NT2/D1 (cell line): ENCODE measurements around the gene TMEM38A.

Experiments
- DNase-seq: peaks from one replicate; pipeline ENCODE4 v3.0.0-alpha.2; 2011; ENCODE audit warnings: low read depth, low spot score
- H3K27me3 ChIP-seq: 2 replicates; pipeline ENCODE4 v1.6.0; 2011; ENCODE audit warnings: mild to moderate bottlenecking; ENCODE audit not compliant: insufficient read length, insufficient read depth
- H3K36me3 ChIP-seq: 2 replicates; pipeline ENCODE4 v1.6.1; 2011; ENCODE audit warnings: mild to moderate bottlenecking, low read length, mixed read lengths; ENCODE audit not compliant: insufficient read depth, insufficient read length
- H3K4me1 ChIP-seq: 2 replicates; pipeline ENCODE4 v1.5.1; 2011; ENCODE audit not compliant: insufficient read depth, insufficient read length
- H3K4me3 ChIP-seq: 2 replicates; pipeline ENCODE4 v1.5.1; 2011; ENCODE audit warnings: low read depth; ENCODE audit not compliant: insufficient read length
- H3K9ac ChIP-seq: 2 replicates; pipeline ENCODE4 v1.6.0; 2011; ENCODE audit warnings: low read depth; ENCODE audit not compliant: insufficient read length
- H3K9me3 ChIP-seq: 2 replicates; pipeline ENCODE4 v1.5.1; 2011; ENCODE audit warnings: mild to moderate bottlenecking, low read length; ENCODE audit not compliant: insufficient read depth
- SUZ12 ChIP-seq: IDR thresholded peaks from 2 replicates; pipeline ENCODE4 v1.6.1; 2011; ENCODE audit not compliant: insufficient read length, insufficient read depth; ENCODE audit errors: extremely low read depth
- YY1 ChIP-seq: IDR thresholded peaks from 2 replicates; pipeline ENCODE4 v1.6.1; 2011; ENCODE audit not compliant: insufficient read length, insufficient read depth
- ZNF274 ChIP-seq: IDR thresholded peaks from 2 replicates; pipeline ENCODE4 v1.6.1; 2011; ENCODE audit warnings: mild to moderate bottlenecking, low read depth, low read length

TMEM38A gene

DNA sequence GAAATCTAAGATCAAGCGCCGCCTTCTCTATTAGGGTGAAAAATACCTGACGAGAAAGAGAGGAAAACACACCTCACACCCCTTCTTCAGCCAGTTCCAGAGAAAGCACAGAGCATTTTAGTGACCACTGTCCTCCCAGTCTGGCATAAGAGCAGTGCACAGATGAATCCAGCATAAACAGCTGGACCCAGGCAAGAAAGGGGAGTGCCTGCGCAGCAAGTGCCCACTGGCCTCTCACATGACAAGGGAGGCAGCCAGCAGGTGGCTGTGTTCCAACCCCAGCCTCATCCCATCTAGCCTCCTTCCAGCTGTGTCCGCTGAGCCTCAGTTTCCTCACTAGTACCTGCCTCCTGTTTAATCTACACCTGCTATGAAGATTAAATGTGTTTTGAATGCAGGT is 40.9 kb upstream of the TMEM38A start:
- no peak for DNase-seq
- peaks cover 45% of the 10 kb centered on the region for H3K36me3 ChIP-seq
- H3K27me3 ChIP-seq, result no peaks in the 10 kb centered on the region
- H3K9ac ChIP-seq, result no peak overlapping the region
- no peaks in the 10 kb centered on the region for H3K9me3 ChIP-seq
- TF ChIP-seq ZNF274, result no peak
- TF ChIP-seq SUZ12, result no peak
- TF ChIP-seq YY1, result no peak
- H3K4me1 ChIP-seq, result peaks cover 35% of the 10 kb centered on the region
- no peak overlapping the region for H3K4me3 ChIP-seq

GRCh38 chr19:16620584-16620983 is 40.4 kb upstream of the TMEM38A start:
- Histone ChIP-seq H3K4me3 (no peak overlapping the region), H3K9me3 (no peaks in the 10 kb centered on the region)

GRCh38 chr19:16621165-16621800 is 39.7 kb upstream of the TMEM38A start:
- Histone ChIP-seq H3K36me3 (peaks cover 51% of the 10 kb centered on the region), H3K4me3 (no peak overlapping the region), H3K9ac (no peak overlapping the region), H3K9me3 (no peaks in the 10 kb centered on the region), H3K27me3 (no peaks in the 10 kb centered on the region), H3K4me1 (peaks cover 32% of the 10 kb centered on the region)
- no peak for TF ChIP-seq ZNF274
- TF ChIP-seq YY1, result no peak
- TF ChIP-seq SUZ12, result no peak
- DNase-seq, result no peak

More at GRCh38 chr19:16620584-16620983, 40.4 kb upstream of the TMEM38A start:
- Histone ChIP-seq H3K9ac (no peak overlapping the region), H3K36me3 (peaks cover 50% of the 10 kb centered on the region), H3K4me1 (peaks cover 34% of the 10 kb centered on the region), H3K27me3 (no peaks in the 10 kb centered on the region)
- no peak for DNase-seq
- no peak for TF ChIP-seq YY1
- no peak for TF ChIP-seq ZNF274
- TF ChIP-seq SUZ12, result no peak

- Histone ChIP-seq H3K36me3 (peaks cover 50% of the 10 kb centered on the region), H3K27me3 (no peaks in the 10 kb centered on the region), H3K9me3 (no peaks in the 10 kb centered on the region), H3K9ac (no peak overlapping the region), H3K4me1 (peaks cover 21% of the 10 kb centered on the region), H3K4me3 (no peak overlapping the region)
- DNase-seq, result no peak
- TF ChIP-seq ZNF274 (no peak), YY1 (no peak), SUZ12 (no peak)
Observed at GRCh38 chr19:16623066-16623465, 37.9 kb upstream of the TMEM38A start.

DNA sequence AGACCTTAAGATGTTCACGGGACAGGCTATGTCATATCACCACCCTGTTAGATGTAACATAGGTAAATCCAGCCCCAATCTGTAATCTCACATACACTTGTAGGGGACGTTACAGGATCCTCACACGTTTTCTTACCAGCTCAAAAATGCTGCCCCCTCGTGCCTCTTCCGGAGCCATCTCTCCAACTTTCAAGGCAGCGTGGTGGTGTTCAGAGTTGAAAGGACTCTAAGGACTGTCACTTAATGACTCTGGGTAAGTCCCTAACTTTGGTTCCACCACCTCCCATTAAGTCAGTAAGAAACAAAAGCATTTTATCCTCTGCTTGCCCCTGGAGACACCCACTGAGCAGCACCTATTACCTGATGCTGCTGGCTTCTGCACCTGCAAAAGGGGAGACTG is 37.4 kb upstream of the TMEM38A start:
- H3K36me3 ChIP-seq, result peaks cover 46% of the 10 kb centered on the region
- H3K9ac ChIP-seq, result no peak overlapping the region
- DNase-seq, result no peak
- no peaks in the 10 kb centered on the region for H3K27me3 ChIP-seq
- no peaks in the 10 kb centered on the region for H3K9me3 ChIP-seq
- TF ChIP-seq ZNF274, result no peak
- no peak for TF ChIP-seq YY1
- peaks cover 18% of the 10 kb centered on the region for H3K4me1 ChIP-seq
- H3K4me3 ChIP-seq, result no peak overlapping the region

- H3K36me3 ChIP-seq, result peaks cover 43% of the 10 kb centered on the region
- TF ChIP-seq SUZ12 (no peak), ZNF274 (no peak), YY1 (no peak)
- no peak overlapping the region for H3K4me3 ChIP-seq
- DNase-seq, result no peak
- no peak overlapping the region for H3K9ac ChIP-seq
- H3K4me1 ChIP-seq, result peaks cover 17% of the 10 kb centered on the region
- no peaks in the 10 kb centered on the region for H3K27me3 ChIP-seq
- H3K9me3 ChIP-seq, result no peaks in the 10 kb centered on the region
Observed at GRCh38 chr19:16624236-16624635, 36.7 kb upstream of the TMEM38A start.

- no peak for TF ChIP-seq SUZ12
- no peak for TF ChIP-seq YY1
- TF ChIP-seq ZNF274, result no peak
- DNase-seq, result no peak
- Histone ChIP-seq H3K9ac (no peak overlapping the region), H3K36me3 (peaks cover 42% of the 10 kb centered on the region), H3K4me1 (peaks cover 8% of the 10 kb centered on the region), H3K9me3 (no peaks in the 10 kb centered on the region), H3K27me3 (no peaks in the 10 kb centered on the region), H3K4me3 (no peak overlapping the region)
Observed at GRCh38 chr19:16625163-16625958, 35.6 kb upstream of the TMEM38A start.
